Midbrain (tissue), 1 donor: ENCODE measurements around the gene TRIOBP.

Experiments used
- DNase-seq: peaks from one replicate; lab custom pipeline; 2025; lab: John Stamatoyannopoulos, UW

Gene TRIOBP

DNA sequence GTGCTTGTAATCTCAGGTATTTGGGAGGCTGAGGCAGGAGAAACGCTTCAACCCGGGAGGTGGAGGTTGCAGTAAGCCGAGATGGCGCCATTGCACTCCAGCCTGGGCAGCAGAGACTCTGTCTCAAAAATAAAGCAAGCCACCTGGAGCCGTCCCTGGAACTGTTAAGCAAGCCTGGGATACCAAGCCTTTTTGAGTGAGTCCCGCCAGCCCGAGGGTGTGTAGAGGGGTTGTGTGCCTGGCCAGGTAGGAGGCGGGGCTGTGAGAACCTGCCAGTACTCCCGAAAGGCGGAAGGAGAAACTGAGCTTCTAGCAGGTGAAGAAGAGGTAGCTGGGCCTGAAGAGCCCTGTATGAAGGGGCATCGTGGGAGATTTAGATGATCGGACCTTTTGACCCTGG lies 52.4 kb downstream of the TRIOBP start:
- DNase-seq: no peak

DNA sequence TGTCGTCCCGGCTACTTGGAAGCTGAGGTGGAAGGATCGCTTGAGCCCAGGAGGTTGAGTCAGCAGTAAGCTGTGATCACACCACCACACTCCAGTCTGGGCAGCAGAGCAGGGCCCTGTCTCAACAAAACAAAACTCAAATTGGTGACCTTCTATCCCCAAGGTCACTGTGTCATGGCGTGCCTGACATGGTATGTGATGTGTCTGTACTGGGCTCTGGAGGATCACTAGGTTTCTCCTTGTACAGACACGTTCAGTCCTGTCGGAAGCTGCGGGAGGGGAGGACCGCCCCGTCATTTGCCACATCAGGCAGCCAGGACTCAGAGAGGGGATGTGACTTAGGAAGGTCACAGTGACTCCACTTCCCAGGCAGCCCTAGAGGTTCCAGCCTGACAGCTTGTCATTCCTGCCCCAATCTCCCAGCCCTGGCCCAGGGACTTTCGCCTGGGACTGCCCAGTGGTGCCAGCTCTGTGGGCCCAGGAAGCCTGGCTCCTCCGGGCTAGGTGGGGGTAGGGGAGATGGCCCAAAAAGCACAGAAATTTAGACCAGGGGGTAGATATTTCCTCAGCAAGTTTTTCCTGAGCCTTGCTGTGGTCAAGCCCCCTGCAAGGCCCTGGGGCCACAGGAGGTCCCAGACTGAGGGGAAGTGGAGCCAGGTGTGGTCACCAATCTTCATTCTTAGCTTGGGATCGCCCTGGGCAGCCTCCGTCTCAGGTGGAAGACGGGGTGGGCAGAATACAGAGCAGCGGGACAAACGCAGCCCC lies 53.2 kb downstream of the TRIOBP start:
- no peak for DNase-seq

DNA sequence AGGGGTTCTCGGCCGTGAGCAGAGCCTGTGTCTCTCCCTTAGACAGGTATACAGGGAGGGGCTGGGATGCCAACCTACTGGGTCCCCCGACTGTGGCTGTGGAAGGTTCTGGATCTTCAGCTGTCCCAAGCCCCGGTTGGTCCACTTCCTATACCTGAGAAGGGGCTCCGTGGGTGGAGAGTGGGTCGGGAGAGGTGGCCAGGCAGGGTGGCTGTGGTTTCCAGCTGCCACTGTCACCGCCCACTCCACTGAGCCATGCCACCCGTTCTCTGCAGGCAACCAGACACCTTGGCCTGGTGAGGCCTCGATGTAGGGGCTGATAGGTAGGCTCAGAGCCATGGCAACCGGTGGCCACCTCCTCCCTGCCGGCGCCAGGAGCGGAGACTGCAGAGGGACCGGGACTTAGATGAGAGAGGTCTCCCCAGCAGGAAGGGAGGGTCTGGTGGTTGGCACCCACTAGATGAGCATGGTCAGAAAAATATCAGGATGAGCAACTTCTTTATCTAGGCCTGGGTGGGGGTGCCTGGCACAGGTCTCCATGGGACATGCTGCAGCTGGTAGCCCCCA lies 53.8 kb downstream of the TRIOBP start:
- no peak for DNase-seq

DNA sequence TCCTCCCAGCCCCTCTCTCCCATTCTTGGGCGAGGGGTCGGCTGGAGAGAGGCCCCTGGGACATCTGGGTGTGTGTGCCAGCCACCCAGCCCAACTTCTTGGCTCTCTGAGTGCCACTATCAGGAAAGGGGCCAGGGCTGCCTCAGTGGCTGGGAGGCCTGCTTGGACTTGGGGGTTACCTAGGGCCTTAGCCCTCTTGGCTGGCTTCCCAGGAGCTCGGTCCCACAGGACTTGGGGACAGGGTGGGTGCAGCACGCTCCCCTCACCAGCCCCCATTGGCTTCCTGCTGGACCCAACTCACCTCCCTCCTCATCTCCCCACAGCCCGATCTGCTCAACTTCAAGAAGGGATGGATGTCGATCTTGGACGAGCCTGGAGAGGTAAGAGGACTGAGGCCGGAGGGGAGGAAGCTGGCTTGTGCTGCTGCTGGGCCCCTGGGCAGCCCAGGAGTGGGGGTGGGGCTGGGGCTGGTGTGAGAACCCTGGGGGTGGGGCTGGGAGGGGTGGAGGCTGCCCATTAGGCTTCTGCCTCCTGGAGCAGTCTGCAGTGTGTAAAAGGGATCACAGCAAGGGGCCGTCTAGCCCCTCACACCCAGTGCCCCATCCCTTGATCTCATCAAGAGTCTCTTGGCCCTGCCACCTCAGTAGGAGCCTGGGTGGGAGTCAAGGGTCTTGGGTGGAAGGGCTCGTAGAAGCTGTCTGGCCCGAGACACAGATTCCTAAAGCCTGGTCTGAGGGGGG lies 54.8 kb downstream of the TRIOBP start:
- no peak for DNase-seq

DNA sequence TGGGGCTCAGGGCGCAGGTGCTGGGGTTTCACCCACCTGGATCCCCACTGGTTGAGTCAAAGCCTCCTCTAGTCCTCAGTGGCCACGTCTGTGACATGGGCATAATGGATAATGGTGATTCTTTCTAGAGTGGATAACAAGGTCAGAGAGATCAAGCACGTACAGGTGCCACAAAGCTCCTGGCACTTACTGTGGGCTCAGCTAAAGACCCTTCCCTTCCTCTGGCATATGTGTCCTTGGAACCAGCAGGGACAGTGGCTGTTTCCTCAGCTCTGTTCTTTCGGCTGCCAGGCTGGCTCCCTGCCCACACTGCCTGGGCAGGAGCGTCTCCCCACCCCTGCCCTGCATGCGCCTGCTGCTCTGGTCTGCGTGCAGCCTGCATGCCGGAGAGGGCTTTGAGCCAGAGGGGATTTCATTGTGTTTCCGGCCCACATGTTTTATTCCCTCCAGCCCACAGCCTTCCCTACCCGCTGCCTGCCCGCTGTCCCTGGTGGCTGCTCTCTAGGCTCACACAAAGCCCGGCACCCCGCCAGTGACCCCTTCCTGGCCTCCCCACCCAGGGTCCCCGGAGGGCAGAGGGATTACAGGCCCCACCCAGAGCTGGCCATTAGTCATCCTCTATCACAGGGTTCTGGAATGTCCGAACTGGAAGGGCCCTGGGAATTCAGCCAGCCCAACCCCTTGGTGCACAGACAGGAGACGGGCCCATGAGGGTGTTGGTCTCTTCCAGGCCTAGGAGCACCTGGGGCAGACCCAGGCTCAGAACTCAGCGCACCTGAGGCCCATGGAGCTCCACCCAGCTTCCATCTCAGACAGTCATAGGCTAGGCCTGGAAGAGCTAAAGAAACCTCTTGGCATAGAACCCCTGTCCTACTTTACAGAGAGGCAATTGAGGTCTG lies 55.6 kb downstream of the TRIOBP start:
- peak; percentile 28 for DNase-seq

DNA sequence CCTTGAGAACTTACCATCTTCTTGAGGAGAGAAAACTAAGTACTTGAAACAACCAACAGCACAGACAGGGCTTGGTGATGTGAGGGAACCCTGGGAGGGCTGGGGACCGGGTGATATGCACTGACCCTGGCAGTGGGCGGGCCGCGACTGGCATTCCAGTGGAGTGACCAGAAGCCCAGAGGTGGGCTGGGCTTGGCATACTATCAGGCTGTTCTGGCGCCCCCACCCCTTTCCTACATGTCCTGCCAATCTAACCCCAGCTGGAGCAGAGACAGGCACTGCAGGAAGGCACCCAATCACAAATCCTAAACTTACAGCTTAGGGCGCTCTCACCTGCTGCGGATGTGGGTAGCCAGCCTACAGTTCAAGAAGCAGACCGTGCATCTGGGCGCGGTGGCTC lies 56.9 kb downstream of the TRIOBP start:
- DNase-seq: no peak

DNA sequence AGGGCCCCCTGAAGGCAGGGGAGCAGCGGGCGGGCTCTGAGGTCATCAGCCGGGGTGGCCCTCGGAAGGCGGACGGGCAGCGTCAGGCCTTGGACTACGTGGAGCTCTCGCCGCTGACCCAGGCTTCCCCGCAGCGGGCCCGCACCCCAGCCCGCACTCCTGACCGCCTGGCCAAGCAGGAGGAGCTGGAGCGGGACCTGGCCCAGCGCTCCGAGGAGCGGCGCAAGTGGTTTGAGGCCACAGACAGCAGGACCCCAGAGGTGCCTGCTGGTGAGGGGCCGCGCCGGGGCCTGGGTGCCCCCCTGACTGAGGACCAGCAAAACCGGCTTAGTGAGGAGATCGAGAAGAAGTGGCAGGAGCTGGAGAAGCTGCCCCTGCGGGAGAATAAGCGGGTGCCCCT lies 60.8 kb downstream of the TRIOBP start:
- no peak for DNase-seq

DNA sequence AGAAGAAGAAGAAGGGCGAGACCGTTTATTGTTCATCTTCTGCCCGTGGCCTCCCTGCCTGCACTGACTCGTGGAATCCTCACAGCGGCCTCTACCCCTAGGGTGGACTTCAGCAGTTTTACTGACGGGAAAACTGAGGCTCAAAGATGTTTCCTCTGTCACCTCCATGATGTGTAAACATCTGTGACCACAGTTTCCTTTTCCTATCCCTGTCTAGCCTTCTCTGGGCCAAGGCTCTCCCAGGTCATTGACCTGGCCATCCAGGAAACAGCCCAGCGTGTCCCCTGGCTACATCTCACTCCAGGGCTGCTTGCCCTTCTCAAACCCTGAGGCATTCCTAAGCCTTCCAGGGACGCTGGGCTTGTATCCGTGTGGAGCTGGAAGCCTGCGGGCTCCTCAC lies 61.8 kb downstream of the TRIOBP start:
- DNase-seq: no peak

DNA sequence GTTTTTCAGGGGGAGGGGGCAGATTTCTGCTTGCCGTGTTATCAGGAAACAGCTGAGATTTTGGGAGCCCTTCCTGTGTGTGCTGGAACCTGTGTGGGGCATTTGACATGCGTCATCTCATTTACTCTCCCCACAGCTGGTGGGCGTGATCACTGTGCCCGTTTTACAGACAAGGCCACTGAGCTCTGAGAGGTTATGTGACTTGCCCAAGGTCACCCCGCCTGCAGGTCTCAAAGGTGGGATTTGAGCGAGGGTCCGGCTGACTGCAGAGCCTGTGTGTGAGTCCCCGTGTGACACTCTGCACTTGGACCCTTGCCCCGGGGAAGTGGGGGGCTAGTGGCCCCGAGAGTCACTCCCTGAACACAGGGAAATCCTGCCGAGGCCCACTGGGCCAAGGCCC lies 62.4 kb downstream of the TRIOBP start:
- DNase-seq: no peak

DNA sequence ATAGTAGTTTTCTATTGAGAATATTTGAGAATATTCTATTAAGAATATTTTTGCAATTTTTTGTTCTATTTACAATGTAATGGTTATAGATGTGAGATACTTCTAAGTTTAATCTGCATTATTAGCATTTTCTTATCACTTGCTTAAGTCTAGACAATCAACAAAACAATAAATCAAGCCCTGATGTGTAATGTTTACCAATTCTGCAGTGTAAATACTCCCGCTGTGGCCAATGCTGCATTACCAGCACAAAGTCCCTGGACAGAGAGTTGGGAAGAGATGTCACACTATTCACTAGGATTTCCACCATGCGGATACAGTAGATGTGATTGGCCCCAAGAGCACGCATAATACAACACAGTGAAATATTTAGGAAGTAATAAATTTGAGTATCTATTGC lies 63.3 kb downstream of the TRIOBP start:
- no peak for DNase-seq

DNA sequence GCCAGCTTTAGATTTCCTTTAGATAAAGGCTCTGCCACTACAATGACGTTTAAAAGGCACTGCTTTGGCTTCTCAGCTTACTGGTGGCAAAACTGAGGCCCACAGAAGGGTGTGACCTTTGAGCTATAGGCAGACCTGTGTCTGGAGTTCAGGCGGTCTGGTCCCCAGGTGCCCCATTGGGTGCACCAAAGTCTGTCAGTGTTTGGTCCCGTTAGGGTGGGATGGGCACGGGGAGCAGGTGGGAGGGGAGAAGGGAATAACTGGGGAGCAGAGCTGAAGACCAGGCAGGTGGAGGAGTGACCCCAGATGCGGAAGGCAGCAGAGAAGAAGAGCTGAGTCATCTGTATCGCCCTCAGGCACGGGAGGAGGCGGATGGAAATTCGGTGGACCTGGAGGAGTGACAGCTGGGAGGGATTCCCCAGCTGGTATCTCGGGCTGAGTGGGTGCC lies 65.6 kb downstream of the TRIOBP start:
- DNase-seq: no peak

DNA sequence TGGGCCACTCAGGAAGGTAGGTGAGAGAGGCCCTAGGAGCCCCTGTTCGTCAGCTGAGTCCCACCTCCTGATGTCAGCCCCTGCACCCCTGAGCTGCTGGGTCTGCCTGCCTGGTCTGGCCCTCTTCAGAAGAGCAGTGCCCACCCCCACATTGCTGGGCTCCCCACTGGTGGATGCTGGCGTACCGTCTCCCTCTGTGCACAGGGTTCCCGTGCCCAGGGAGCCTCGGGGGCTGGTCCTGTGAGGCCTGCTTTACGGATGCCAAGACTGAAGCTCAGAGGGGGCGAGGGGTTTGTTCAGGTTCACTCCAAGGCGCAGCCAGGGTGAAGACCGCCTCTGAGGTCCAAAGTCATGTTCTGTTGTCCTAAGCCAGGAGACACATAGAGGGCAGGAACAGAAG lies 66.2 kb downstream of the TRIOBP start:
- no peak for DNase-seq

DNA sequence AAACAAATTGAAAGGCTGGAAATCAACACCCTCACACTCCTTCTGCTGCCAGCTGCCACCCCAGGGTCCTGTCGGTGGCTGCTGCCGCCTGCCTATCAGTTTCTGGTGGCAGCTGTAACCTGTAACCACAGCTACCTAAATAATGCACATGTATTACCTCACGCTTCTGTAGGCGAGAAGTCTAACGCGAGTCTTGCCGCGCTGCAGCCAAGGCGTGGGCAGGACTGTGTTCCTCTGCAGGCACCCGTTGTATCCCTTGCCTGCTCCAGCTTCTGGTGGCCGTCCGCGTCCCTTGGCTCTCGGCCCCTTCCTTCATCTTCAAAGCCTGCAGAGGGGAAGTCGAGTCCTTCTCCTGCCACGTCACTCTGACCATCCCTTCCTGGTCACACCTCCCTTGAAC lies 66.8 kb downstream of the TRIOBP start:
- DNase-seq: no peak

DNA sequence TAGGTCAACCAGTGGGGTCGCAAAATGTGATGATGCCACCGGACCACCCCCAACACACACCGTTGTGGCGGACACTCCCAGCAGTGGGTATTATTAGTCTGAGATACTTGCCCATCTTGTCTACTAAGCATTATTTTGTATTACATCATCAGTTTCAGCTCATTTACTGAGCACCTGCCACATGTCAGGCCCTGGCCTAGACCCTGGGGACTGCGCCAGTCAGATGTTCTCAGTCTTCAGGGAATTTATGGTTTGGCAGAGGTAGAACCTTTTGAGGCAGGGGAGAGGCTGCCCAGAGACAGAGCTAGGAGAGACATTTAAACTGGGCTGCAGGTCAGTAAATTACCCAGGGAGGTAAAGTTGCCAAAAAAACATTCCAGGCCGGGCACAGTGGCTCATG lies 67.8 kb downstream of the TRIOBP start:
- no peak for DNase-seq

DNA sequence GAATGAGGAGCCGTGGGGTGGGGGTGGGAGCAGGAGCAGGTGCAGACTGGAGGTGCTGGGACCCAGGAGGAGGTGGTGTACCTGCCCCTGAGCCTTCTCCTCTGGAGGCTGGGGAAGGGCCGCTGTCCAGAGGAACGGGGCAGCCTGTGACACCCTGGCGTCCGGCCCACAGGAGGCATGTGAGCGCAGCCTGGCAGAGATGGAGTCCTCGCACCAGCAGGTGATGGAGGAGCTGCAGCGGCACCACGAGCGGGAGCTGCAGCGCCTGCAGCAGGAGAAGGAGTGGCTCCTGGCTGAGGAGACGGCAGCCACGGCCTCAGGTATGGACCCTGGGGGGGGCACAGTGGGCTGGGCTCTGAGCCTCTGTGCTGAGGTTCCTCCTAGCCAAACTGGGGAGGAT lies 68.7 kb downstream of the TRIOBP start:
- DNase-seq: no peak

DNA sequence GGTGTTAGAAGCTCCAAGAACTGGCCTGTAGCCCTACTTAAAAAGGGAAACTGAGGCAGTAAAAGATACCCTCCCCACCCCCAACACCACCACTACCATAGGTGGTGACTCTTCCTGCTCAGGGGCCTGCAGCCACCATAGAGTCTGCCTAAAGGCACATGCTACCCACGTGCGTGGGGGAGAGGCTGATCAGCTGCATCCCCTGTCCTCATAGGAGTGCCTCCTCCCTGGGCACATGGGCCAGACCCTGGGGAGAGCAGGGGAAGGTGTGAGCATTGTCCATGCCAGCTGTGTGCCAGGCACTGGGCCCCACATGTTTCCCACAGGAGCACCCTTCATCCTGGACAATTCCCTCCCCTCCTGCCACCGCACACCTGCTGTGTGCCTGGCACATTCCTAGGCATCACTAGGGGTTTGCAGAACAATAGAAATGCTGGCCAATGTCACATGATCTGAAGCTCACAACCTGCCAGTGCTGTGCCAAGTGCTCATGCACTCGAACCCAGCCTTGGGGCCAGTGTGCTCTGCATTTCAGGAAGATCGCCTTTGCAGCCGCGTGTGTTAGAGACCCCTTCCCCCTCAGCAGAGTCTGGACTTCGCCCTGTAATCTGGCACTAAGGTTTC lies 69.2 kb downstream of the TRIOBP start:
- no peak for DNase-seq

DNA sequence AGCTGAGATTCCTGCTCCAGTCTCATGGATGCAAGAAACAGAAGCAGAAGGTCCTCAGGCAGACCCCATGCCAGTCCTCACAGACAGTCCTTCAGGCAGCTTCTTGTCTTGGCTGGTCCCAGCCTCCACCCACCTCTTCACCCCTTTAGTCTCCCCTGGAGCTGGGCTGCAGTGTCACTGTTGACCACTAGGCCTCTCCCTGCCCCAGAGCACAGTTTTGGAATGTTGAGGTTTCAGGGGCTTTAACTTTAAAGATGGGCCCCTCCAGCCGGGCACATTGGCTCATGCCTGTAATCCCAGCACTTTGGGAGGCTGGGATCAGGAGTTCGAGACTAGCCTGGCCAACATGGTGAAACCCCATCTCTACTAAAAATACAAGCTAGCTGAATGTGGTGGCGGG lies 71.4 kb downstream of the TRIOBP start:
- no peak for DNase-seq

DNA sequence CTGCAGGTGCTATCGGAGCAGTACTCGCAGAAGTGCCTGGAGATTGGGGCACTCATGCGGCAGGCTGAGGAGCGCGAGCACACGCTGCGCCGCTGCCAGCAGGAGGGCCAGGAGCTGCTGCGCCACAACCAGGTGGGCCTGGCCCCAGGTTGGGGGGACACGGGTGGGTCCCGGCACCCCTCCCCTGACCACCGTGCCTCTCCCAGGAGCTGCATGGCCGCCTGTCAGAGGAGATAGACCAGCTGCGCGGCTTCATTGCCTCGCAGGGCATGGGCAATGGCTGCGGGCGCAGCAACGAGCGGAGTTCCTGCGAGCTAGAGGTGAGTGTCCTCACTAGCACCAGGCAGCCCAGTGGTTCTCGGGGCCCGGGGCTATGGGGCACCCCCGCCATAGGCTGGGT lies 72.2 kb downstream of the TRIOBP start:
- no peak for DNase-seq

DNA sequence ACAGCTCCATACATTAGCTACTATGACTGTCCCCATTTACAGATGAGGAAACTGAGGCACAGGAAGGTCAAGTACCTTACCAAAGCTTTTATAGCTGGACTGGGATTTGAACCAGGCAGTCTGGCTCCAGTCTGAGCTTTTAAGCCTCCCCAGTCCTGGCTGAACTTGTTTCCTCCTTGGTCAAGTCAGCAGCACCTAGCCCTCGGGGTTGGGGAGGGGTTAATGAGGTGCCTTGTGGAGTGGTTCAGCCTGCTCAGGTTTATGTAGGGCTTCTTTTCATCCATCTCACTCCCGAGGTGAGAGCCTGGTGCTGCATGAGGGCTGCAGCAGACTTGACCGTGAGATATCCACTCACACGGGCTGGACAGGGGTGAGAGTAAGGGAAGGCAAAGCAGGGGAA lies 74.2 kb downstream of the TRIOBP start:
- no peak for DNase-seq

DNA sequence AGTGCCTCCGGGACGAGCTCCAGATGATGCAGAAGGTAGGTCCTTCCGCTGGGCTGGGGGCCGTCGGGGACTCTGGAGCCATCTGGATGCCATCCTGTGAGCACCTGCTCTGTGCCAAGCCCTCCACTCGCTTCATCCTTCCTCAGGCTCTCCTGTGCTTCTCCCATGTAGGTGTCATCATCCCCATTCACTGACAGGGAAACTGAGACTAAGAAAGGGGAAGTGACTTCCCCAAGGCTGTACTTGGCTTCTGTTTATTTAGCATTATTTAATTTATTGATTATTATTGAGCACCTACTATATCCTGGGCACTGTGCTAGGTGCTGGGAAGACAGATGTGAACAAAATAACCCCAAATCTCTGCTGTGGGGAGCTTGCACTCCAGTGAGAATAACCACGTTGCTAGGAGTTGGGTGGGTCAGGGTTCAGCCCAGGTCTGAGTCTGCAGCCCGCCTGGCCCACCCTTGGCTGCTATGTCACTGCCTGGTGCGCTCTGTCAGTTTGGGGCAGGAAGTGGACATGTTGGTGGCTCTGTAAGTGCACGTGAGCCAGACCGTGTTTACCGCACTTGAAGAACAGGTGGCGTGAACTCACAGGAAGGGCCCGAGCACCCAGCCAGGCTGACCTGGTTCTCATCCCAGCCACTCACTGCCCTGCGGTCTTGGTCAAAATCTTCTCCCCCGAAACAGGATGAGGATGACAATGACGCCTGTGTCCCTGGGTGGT lies 75.0 kb downstream of the TRIOBP start:
- no peak for DNase-seq

DNA sequence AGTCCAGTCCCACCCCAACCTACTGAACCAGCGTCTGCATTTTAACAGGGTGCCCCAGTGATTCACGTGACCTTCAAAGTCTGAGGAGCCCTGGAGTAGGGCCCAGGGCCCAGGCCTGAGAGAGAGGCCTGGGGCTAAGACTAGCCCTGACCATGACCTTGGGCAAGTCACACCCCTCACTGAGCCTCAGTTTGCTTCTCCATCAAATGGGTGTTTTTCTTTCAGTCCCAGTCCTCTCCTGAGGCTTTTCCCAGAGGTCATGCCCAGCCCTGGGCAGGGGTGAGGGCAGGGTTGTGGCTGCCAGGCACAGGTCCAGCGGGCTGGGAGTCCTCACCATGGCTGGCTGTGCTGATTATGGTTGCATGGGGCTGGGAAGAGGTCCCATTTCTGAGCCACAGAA lies 77.9 kb downstream of the TRIOBP start:
- no peak for DNase-seq
